ENCODE results near the gene SAMHD1.

The SAMHD1 gene

GRCh38 chr20:36856691-36857635 lies 94.5 kb downstream of the SAMHD1 start:
- TF ChIP-seq GATA2 (IDR thresholded peaks at IDR 0.05; ENCODE audit: low read depth, low read length) (no peak), GATA3 (IDR thresholded peaks at IDR 0.05; ENCODE audit: low read depth, low read length) (no peak)

DNA sequence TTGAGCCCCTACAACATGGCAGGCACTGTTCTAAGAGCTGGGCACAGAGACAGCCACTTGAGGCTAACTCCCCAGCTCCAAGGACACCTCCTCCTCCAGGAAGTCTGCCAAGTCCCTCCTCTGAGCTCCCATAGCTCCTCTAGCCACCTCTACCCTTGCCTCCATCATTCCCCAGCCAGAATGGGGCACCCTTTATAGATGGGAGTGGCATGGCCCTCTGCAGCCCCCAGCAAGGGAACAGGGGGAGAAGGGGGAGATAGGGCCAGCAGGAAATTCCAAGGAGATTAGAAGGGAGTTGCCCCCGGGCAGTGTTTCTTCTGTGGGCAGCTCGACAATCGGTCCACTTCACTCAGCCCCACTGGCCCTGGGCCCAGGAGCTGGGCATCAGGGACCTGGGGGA lies 95.3 kb downstream of the SAMHD1 start:
- TF ChIP-seq GATA2 (IDR thresholded peaks at IDR 0.05; ENCODE audit: low read depth, low read length): no peak
- no peak for TF ChIP-seq GATA3 (IDR thresholded peaks at IDR 0.05; ENCODE audit: low read depth, low read length)

DNA sequence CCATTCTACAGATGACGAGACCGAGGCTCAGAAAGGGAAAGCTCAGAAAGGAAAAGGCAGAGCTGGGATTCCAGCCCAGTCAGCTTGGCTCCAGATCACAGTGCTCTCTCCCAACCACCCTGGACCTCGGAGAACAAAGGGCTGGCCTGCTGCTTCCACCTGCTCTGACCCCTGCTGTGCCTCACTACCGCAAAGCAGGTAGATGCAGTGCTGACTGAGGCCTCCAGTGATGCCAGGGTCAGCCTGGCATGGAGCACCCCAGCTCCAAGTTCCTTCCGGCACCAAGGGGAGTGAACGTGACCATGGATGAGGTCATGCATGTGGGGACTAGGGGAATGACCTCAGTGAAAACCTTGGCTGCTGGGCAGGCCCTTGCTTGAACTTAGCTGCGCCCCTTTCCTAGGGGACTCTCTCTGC lies 96.3 kb downstream of the SAMHD1 start:
- no peak for TF ChIP-seq GATA3 (IDR thresholded peaks at IDR 0.05; ENCODE audit: low read depth, low read length)
- no peak for TF ChIP-seq GATA2 (IDR thresholded peaks at IDR 0.05; ENCODE audit: low read depth, low read length)

DNA sequence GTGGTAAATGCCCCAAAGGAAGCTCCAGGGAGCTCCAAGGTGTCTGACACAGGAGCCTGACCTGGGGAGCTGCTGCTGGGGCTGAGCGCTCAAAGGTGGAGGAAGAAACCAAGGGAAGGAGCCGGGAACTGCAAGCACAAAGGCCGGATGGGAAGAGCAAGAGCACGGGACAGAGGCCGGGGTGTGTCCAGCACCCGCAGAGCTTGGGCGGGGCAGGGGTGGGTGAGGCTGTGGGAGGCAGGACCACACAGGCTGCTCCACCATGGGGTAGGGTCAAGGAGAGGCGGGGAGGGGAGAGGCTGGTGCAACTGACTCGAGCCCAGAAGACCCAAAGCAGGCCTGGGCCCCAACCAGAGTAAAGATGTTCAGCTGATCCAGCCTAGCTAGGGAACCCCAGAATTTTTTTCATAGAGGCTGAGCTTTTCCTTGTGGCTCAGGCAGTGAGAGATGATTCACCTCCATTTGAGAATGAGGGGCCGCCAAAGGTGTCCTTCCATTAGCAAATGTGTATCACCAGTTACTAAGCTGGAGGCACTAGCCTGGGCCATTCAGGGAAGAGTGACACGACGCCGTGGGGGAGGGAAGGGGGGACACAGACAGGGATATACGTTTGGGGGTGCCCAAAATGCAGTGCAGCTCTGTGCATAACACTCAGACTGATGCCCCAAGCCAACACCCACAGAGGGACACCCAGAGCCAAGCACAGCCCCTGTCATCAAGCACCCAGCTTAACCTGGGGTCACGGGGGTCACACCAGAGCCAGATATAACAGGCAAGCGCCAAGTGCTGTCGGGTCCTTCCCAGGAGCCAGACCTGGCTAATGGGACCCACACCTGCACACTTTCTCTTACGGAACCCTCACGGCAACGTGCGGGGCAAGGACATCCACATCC lies 96.9 kb downstream of the SAMHD1 start:
- TF ChIP-seq GATA3 (IDR thresholded peaks at IDR 0.05; ENCODE audit: low read depth, low read length) (no peak), GATA2 (IDR thresholded peaks at IDR 0.05; ENCODE audit: low read depth, low read length) (no peak)

DNA sequence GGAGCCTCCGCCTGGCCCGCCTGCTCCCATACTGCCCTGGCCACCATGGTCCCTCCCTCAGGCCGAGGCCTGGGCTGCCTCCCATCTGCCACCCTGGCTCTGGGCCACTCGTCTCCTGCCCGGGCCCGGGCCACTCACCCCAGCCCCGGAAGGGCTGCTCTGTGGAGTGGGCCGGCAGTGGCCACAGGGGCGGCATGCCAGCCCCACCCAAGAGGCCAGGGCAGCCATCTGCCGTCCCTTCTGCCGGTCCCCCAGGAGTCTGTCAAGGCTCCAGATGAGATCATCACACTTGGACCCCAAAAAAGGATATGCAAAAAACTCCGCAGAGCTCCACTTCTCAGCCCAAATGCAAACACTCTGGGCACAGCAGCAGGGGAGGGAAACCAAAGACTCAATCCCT lies 99.3 kb downstream of the SAMHD1 start:
- TF ChIP-seq GATA2 (IDR thresholded peaks at IDR 0.05; ENCODE audit: low read depth, low read length) (no peak), GATA3 (IDR thresholded peaks at IDR 0.05; ENCODE audit: low read depth, low read length) (no peak)

- TF ChIP-seq GATA2 (IDR thresholded peaks at IDR 0.05; ENCODE audit: low read depth, low read length): no peak
These were observed 100.0 kb downstream of the SAMHD1 start for GRCh38 chr20:36851490-36851889.

- TF ChIP-seq GATA2 (IDR thresholded peaks at IDR 0.05; ENCODE audit: low read depth, low read length) (no peak), GATA3 (IDR thresholded peaks at IDR 0.05; ENCODE audit: low read depth, low read length) (no peak)
These were observed 100.7 kb downstream of the SAMHD1 start for GRCh38 chr20:36850759-36851158.

DNA sequence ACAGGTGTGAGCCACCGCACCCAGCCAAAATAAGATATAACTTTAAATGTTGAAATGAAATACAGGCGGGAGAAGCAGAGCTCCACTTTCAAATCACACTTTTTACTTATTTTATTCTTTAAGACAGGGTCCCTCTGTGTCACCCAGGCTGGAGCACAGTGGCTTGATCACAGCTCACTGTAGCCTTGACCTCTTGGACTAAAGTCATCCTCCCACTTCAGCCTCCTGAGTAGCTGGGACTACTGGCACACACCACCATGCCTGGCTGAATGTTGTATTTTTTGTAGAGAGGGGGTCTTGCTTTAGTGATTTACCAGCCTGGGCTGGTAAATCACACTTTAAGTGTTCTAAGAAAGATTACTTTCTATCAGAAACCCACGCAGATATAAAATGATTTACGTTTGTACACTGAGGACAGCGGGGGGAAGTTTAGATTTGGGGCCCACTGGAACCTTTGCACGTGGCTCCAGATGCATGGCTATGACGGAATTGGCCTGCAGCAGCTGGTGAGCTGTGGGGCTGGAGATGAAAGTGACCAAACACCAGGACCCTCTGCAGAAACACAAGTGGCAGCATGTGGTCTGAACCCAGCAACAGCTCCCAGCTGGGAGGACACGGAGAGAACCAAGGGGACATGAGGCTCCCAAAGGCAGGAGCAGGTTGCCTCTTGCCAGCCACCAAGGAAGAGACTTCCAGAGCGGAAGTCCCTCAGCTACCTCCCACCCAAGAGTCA lies 102.0 kb downstream of the SAMHD1 start:
- no peak for TF ChIP-seq GATA3 (IDR thresholded peaks at IDR 0.05; ENCODE audit: low read depth, low read length)
- TF ChIP-seq GATA2 (IDR thresholded peaks at IDR 0.05; ENCODE audit: low read depth, low read length): no peak

DNA sequence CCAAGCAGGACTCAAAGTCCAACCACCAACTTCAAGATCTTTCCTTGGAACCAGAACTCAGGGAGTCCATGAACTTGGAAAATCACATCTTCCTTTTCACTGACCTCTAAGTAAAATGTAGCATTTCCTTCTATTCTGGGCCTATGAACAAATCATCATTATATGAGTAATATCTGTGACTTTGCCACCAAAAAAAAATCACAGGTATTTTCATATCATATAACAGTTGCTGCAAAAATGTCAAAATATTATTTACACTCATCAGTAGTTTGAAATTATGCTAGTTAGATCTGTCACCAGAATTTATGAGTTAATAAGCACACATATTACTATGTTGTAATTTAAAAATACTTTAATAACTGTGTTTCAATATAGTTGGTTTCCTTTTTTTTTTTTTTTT lies 102.8 kb downstream of the SAMHD1 start:
- TF ChIP-seq GATA2 (IDR thresholded peaks at IDR 0.05; ENCODE audit: low read depth, low read length) (no peak), GATA3 (IDR thresholded peaks at IDR 0.05; ENCODE audit: low read depth, low read length) (no peak)

DNA sequence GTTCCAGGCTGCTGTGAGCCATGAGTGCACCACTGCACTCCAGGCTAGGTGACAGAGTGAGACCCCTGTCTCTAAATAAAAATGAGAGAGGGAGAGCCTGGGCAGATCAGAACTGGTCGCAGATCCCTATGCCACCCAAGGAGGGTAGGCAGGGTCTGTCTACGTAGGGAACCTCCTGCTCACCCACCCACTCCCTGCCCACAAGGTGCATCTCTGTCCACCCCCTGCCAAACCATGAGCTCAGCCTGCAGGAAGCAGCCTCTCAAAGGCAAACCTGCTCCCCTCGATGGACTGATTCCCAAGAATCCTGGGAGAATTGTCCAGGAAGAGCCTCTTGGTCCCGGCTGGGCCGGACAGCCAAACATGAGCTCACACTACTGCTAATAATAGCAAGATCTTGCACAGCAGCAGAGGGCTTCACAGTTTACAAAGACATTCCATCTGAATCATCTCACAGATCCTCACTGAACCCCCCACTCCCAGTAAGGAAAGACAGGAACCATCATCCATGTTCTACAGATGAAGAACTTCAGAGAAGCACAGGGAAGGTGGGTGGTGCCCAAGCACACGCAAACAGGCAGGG lies 103.3 kb downstream of the SAMHD1 start:
- no peak for TF ChIP-seq GATA2 (IDR thresholded peaks at IDR 0.05; ENCODE audit: low read depth, low read length)
- no peak for TF ChIP-seq GATA3 (IDR thresholded peaks at IDR 0.05; ENCODE audit: low read depth, low read length)

DNA sequence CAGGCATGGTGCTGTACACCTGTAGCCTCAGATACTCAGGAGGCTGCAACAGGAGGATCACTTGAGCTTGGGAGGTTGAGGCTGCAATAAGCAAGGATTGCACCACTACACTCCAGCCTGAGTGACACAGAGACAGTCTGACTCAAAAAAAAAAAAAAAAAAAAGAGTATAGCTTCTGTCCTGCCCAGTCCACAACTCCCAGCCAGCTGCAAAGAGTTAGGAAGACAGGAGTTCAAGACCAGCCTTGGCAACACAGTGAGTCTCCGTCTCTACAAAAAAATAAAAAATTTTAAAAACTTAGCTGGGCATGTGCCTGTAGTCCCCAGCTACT lies 103.8 kb downstream of the SAMHD1 start:
- TF ChIP-seq GATA3 (IDR thresholded peaks at IDR 0.05; ENCODE audit: low read depth, low read length) (no peak), GATA2 (IDR thresholded peaks at IDR 0.05; ENCODE audit: low read depth, low read length) (no peak)

DNA sequence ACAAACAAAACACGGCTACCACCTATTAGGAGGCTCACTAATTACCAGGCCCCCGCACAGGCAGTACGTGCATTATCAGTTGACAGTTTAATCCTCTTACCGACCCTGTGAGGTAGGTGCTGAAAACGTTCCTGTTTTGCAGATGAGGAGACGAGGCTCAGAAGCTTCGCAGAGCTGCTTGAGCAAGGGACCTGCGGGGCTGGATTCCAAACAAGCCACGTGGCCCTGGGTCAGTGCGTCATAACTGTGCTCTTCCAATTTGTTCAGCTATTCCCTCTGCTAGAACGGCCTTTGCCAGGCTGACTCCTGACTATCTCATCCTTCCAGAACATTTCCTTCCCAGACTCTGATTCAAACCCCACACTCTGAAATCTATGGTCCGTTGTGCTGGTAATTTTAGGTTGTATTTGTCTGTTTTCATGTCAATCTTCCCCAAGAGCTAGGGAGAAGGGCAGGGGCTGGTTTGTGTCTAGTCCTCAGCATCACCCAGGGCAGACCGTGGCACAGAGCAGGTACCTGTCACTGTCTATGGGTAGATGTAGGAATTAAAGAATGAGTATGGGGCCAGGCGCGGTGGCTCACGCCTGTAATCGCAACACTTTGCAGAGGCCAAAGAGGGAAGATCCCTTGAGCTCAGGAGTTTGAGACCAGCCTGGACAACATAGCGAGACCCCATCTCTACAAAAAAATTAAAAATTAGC lies 104.3 kb downstream of the SAMHD1 start:
- no peak for TF ChIP-seq GATA3 (IDR thresholded peaks at IDR 0.05; ENCODE audit: low read depth, low read length)

DNA sequence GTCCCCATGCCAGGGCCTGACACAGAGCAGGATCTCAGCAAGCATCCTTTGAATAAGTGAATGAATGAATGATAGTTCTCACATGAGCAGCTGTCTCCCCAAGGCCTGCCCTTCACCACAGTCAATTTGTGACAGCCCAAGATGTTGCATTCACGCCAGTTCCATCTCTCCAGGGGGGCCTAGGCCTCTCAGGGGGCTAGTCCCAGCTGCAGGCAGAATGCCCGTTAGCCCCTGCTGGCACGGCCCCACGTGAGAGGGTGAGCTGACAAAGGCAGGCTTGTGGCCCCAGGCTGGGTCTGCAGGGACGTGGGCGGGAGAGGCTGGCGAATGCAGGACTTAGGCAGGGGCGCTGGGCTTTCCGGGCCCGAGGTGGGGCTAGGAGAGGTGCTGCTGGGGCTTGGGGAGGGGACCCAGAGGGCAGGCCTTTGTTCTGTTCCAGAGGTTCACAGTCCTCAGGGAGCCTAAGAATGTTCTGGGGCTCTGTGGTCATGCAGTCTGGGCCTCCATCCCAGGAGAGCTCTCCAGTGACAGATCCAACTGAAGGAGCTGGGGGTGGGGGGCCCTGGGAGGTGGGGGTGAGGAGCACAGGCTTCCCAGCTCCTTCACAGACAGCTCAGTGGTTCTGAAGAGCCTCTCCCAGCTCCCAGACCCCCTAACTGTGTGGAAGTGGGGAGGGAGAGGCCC lies 106.1 kb downstream of the SAMHD1 start:
- no peak for TF ChIP-seq GATA3 (IDR thresholded peaks at IDR 0.05; ENCODE audit: low read depth, low read length)
- TF ChIP-seq GATA2 (IDR thresholded peaks at IDR 0.05; ENCODE audit: low read depth, low read length): no peak
